PC-9 (cell line): Measurements from ENCODE around the gene CYP39A1.

Source experiments
- CTCF ChIP-seq: fragments of 200-600 bp; sonication (generic); conservative IDR thresholded peaks from 2 replicates; pipeline ENCODE4 v1.6.1; 2017; ENCODE audit warnings: mixed run types, antibody characterized with exemption, mild to moderate bottlenecking, moderate library complexity
- EZH2 ChIP-seq: fragments of 200-600 bp; sonication (generic); IDR thresholded peaks from 2 replicates; pipeline ENCODE4 v1.8.0; 2017; ENCODE audit warnings: antibody characterized with exemption, low read depth

GRCh38 chr6:46651816-46652215 is 802 bp downstream of the CYP39A1 start:
- TF ChIP-seq CTCF: no peak
- TF ChIP-seq EZH2: no peak
